Ishikawa (cell line): ENCODE results near the gene CIC.

Experiments
- CREB1 ChIP-seq: IDR thresholded peaks from 2 replicates; pipeline ENCODE4 v1.6.1; 2012; ENCODE audit warnings: low read depth
- EGR1 ChIP-seq: IDR thresholded peaks from 2 replicates; pipeline ENCODE4 v1.6.1; 2012
- TCF12 ChIP-seq: IDR thresholded peaks from 2 replicates; pipeline ENCODE4 v1.6.1; 2012; ENCODE audit warnings: low read depth
- TF ChIP-seq, protein P1 (sequence below): IDR thresholded peaks from 2 replicates; pipeline ENCODE4 v1.6.1; 2012; ENCODE audit warnings: low read depth, mild to moderate bottlenecking
- TF ChIP-seq, protein P2 (sequence below): IDR thresholded peaks from 2 replicates; pipeline ENCODE4 v1.6.1; 2012

DNA sequence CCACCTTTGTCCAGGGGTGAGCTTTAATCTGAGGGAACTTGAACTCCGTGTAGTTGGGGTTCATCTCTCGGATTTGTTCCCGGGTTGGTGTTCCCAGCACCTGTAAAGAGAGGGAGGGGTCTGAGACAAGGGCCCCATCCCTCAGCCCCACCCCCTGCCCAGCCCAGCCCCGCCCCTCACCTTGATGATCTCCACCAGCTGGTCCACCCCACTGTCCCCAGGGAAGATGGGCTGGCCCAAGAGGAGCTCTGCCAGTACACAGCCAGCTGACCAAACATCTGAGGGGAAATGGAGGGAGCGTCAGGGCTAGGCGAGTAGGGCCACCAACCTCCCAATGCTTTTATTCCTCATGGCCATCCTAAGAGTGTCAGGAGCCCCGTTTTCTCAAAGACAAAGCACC lies 35.9 kb upstream of the CIC start:
- TF ChIP-seq EGR1 (no peak), CREB1 (no peak), TCF12 (no peak)
- TF ChIP-seq, protein P1, sequence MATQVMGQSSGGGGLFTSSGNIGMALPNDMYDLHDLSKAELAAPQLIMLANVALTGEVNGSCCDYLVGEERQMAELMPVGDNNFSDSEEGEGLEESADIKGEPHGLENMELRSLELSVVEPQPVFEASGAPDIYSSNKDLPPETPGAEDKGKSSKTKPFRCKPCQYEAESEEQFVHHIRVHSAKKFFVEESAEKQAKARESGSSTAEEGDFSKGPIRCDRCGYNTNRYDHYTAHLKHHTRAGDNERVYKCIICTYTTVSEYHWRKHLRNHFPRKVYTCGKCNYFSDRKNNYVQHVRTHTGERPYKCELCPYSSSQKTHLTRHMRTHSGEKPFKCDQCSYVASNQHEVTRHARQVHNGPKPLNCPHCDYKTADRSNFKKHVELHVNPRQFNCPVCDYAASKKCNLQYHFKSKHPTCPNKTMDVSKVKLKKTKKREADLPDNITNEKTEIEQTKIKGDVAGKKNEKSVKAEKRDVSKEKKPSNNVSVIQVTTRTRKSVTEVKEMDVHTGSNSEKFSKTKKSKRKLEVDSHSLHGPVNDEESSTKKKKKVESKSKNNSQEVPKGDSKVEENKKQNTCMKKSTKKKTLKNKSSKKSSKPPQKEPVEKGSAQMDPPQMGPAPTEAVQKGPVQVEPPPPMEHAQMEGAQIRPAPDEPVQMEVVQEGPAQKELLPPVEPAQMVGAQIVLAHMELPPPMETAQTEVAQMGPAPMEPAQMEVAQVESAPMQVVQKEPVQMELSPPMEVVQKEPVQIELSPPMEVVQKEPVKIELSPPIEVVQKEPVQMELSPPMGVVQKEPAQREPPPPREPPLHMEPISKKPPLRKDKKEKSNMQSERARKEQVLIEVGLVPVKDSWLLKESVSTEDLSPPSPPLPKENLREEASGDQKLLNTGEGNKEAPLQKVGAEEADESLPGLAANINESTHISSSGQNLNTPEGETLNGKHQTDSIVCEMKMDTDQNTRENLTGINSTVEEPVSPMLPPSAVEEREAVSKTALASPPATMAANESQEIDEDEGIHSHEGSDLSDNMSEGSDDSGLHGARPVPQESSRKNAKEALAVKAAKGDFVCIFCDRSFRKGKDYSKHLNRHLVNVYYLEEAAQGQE = no peak
- TF ChIP-seq, protein P2, sequence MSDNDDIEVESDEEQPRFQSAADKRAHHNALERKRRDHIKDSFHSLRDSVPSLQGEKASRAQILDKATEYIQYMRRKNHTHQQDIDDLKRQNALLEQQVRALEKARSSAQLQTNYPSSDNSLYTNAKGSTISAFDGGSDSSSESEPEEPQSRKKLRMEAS = no peak
